Trophoblast cell (in vitro differentiated cells and primary cell): ENCODE results near the gene MUC5B.

Experiments
- DNase-seq, 2 donors: peaks; one replicate each; pipeline ENCODE4 v3.0.0-alpha.2; 2016
- H2AFZ ChIP-seq: 2 replicates; pipeline ENCODE4 v1.6.1; 2013; ENCODE audit warnings: low read length, moderate library complexity, mild to moderate bottlenecking; ENCODE audit not compliant: insufficient read depth, poor library complexity
- H2AK5ac ChIP-seq: 2 replicates; pipeline ENCODE4 v1.6.1; 2013; ENCODE audit warnings: mild to moderate bottlenecking, low read length
- H2BK120ac ChIP-seq: 2 replicates; pipeline ENCODE4 v1.6.1; 2013; ENCODE audit warnings: low read length, mild to moderate bottlenecking, moderate library complexity; ENCODE audit not compliant: insufficient read depth, poor library complexity
- H2BK12ac ChIP-seq: 2 replicates; pipeline ENCODE4 v1.6.1; 2013; ENCODE audit warnings: mild to moderate bottlenecking, low read length, moderate library complexity
- H2BK5ac ChIP-seq: 2 replicates; pipeline ENCODE4 v1.6.1; 2013; ENCODE audit warnings: low read length, low read depth, moderate library complexity, mild to moderate bottlenecking; ENCODE audit not compliant: poor library complexity
- H3K14ac ChIP-seq: 2 replicates; pipeline ENCODE4 v1.6.1; 2013; ENCODE audit warnings: mild to moderate bottlenecking, low read length
- H3K18ac ChIP-seq: 2 replicates; pipeline ENCODE4 v1.6.1; 2013; ENCODE audit warnings: mild to moderate bottlenecking, low read length
- H3K23ac ChIP-seq: 2 replicates; pipeline ENCODE4 v1.6.1; 2013; ENCODE audit warnings: low read length
- H3K27ac ChIP-seq: 2 replicates; pipeline ENCODE4 v1.5.1; 2013; ENCODE audit warnings: low read depth, mild to moderate bottlenecking, inconsistent platforms, low read length, moderate library complexity
- H3K27me3 ChIP-seq: 2 replicates; pipeline ENCODE4 v1.6.1; 2013; ENCODE audit warnings: inconsistent platforms, mild to moderate bottlenecking, low read length, moderate library complexity; ENCODE audit not compliant: insufficient read depth
- H3K36me3 ChIP-seq, 2 experiments: 1 replicate in 1 of 2; 2 replicates in 1 of 2; pipeline ENCODE4 v1.6.1; 2013; ENCODE audit warnings: low read length in 2 of 2, mild to moderate bottlenecking in 2 of 2, moderate library complexity in 1 of 2; ENCODE audit not compliant: insufficient read depth in 2 of 2, control insufficient read depth in 1 of 2
- H3K4ac ChIP-seq: 2 replicates; pipeline ENCODE4 v1.6.1; 2013; ENCODE audit warnings: low read depth, mild to moderate bottlenecking, low read length, moderate library complexity
- H3K4me1 ChIP-seq, 2 experiments: 1 replicate in 1 of 2; 2 replicates in 1 of 2; pipeline ENCODE4 v1.6.1; 2013; ENCODE audit warnings: low read length in 2 of 2, mild to moderate bottlenecking in 2 of 2, moderate library complexity in 1 of 2; ENCODE audit not compliant: insufficient read depth in 2 of 2, control insufficient read depth in 1 of 2
- H3K4me2 ChIP-seq: 2 replicates; pipeline ENCODE4 v1.6.1; 2013; ENCODE audit warnings: inconsistent platforms, mild to moderate bottlenecking, low read length, moderate library complexity
- H3K4me3 ChIP-seq: 2 replicates; pipeline ENCODE4 v1.5.1; 2013; ENCODE audit warnings: mild to moderate bottlenecking, low read depth, low read length, inconsistent platforms
- H3K79me1 ChIP-seq: one replicate; pipeline ENCODE4 v1.6.1; 2013; ENCODE audit warnings: low read length
- H3K79me2 ChIP-seq: 2 replicates; pipeline ENCODE4 v1.6.1; 2013; ENCODE audit warnings: low read length, mild to moderate bottlenecking; ENCODE audit not compliant: control insufficient read depth, insufficient read depth, poor library complexity
- H3K9ac ChIP-seq: 2 replicates; pipeline ENCODE4 v1.6.1; 2013; ENCODE audit warnings: mild to moderate bottlenecking, low read length
- H3K9me3 ChIP-seq: 2 replicates; pipeline ENCODE4 v1.6.1; 2013; ENCODE audit warnings: low read depth, mild to moderate bottlenecking, control low read depth, inconsistent platforms, low read length; ENCODE audit not compliant: insufficient read depth
- H4K12ac ChIP-seq: 2 replicates; pipeline ENCODE4 v1.6.1; 2013; ENCODE audit warnings: low read depth, mild to moderate bottlenecking, low read length, moderate library complexity
- H4K8ac ChIP-seq: 2 replicates; pipeline ENCODE4 v1.6.1; 2013; ENCODE audit warnings: low read depth, mild to moderate bottlenecking, low read length, moderate library complexity
- H4K91ac ChIP-seq: one replicate; pipeline ENCODE4 v1.6.1; 2013; ENCODE audit warnings: low read depth, mild to moderate bottlenecking, low read length, moderate library complexity
- WGBS: extraction: QIAGEN DNeasy Blood & Tissue Kit; methylation state at CpG from one replicate; pipeline ENCODE4 v1.1.7; 2013; ENCODE audit warnings: missing lambda C conversion rate; ENCODE audit not compliant: insufficient read length, insufficient coverage; ENCODE audit errors: extremely low coverage; 5-methylcytosine and 5-hydroxymethylcytosine counted together

Gene MUC5B

GRCh38 chr11:1254733-1255132 is 31.9 kb downstream of the MUC5B start:
- Histone ChIP-seq H3K4me3 (no peak overlapping the region), H3K9ac (no peak overlapping the region), H3K9me3 (peaks cover 30% of the 10 kb centered on the region), H4K91ac (no peak overlapping the region), H3K14ac (no peak overlapping the region), H3K27ac (no peak overlapping the region), H3K27me3 (no peaks in the 10 kb centered on the region), H3K36me3 (no peaks in the 10 kb centered on the region), H2BK5ac (no peak overlapping the region), H3K23ac (no peak overlapping the region), H3K4me2 (no peak overlapping the region), H3K79me1 (no peaks in the 10 kb centered on the region), H3K18ac (no peak overlapping the region), H3K79me2 (no peaks in the 10 kb centered on the region), H3K4ac (no peak overlapping the region), H2AK5ac (no peak overlapping the region), H2AFZ (no peak overlapping the region), H3K4me1 (no peaks in the 10 kb centered on the region), H2BK12ac (no peak overlapping the region), H4K12ac (no peak overlapping the region), H2BK120ac (no peak overlapping the region), H4K8ac (no peak overlapping the region)
- peak in 1 of 2 donors; percentile 20 for DNase-seq
- WGBS = no CpG with 5 or more reads among the region's 19 CpGs

- H3K79me1 ChIP-seq = no peaks in the 10 kb centered on the region
- WGBS = no CpG with 5 or more reads among the region's 24 CpGs
These were observed 32.3 kb downstream of the MUC5B start for GRCh38 chr11:1255151-1255550.

GRCh38 chr11:1256257-1257045 is 33.6 kb downstream of the MUC5B start:
- Histone ChIP-seq H4K8ac (no peak overlapping the region), H3K4me3 (no peak overlapping the region), H3K4me2 (no peak overlapping the region), H3K79me1 (no peaks in the 10 kb centered on the region), H3K23ac (no peak overlapping the region), H2BK12ac (no peak overlapping the region), H3K9me3 (peaks cover 25% of the 10 kb centered on the region), H3K79me2 (no peaks in the 10 kb centered on the region), H3K18ac (no peak overlapping the region), H3K36me3 (no peaks in the 10 kb centered on the region), H3K14ac (no peak overlapping the region), H2AFZ (no peak overlapping the region), H3K4me1 (no peaks in the 10 kb centered on the region), H3K27ac (no peak overlapping the region), H4K91ac (no peak overlapping the region), H3K27me3 (no peaks in the 10 kb centered on the region), H3K4ac (no peak overlapping the region), H2BK5ac (no peak overlapping the region), H2BK120ac (no peak overlapping the region), H4K12ac (no peak overlapping the region), H2AK5ac (no peak overlapping the region), H3K9ac (no peak overlapping the region)
- WGBS = no CpG with 5 or more reads among the region's 26 CpGs
- no peak for DNase-seq

More at GRCh38 chr11:1255151-1255550, 32.3 kb downstream of the MUC5B start:
- Histone ChIP-seq H2BK12ac (no peak overlapping the region), H2BK5ac (no peak overlapping the region), H3K4me2 (no peak overlapping the region), H3K79me2 (no peaks in the 10 kb centered on the region), H2BK120ac (no peak overlapping the region), H3K4ac (no peak overlapping the region), H3K18ac (no peak overlapping the region), H2AFZ (no peak overlapping the region), H4K8ac (no peak overlapping the region), H3K14ac (no peak overlapping the region), H3K4me3 (no peak overlapping the region), H3K9me3 (peaks cover 28% of the 10 kb centered on the region), H3K27me3 (no peaks in the 10 kb centered on the region), H3K9ac (no peak overlapping the region), H3K4me1 (no peaks in the 10 kb centered on the region), H2AK5ac (no peak overlapping the region), H3K23ac (no peak overlapping the region), H4K91ac (no peak overlapping the region), H3K36me3 (no peaks in the 10 kb centered on the region), H4K12ac (no peak overlapping the region), H3K27ac (no peak overlapping the region)
- peak; percentile 42 to 55 for DNase-seq

GRCh38 chr11:1257366-1257765 is 34.5 kb downstream of the MUC5B start:
- peaks cover 20% of the 10 kb centered on the region for H3K9me3 ChIP-seq

More at GRCh38 chr11:1257366-1257765, 34.5 kb downstream of the MUC5B start:
- Histone ChIP-seq H3K23ac (no peak overlapping the region), H3K18ac (no peak overlapping the region), H3K4ac (no peak overlapping the region), H3K79me2 (no peaks in the 10 kb centered on the region), H3K79me1 (peaks cover 1% of the 10 kb centered on the region), H3K4me1 (peaks cover 6% of the 10 kb centered on the region in 2 experiments), H4K12ac (no peak overlapping the region), H2BK5ac (no peak overlapping the region), H3K36me3 (no peaks in the 10 kb centered on the region), H4K91ac (no peak overlapping the region), H3K9ac (no peak overlapping the region), H3K27ac (no peak overlapping the region), H2BK12ac (no peak overlapping the region), H2BK120ac (no peak overlapping the region), H3K27me3 (no peaks in the 10 kb centered on the region), H4K8ac (no peak overlapping the region), H3K4me3 (no peak overlapping the region), H3K4me2 (no peak overlapping the region), H2AFZ (no peak overlapping the region), H3K14ac (no peak overlapping the region), H2AK5ac (no peak overlapping the region)
- no peak for DNase-seq
- WGBS = no CpG with 5 or more reads among the region's 27 CpGs
